ENCODE measurements around the gene MRPL38. TPM values are rescaled to one million over a fixed set of nuclear protein-coding genes. Genes with fewer than 3 reads are reported as not detected.

The MRPL38 gene
- total RNA-seq, 1 experiment from 2014 or later = 146 TPM

- Mint-ChIP-seq H3K27ac (no peak overlapping the region), H3K4me1 (no peaks in the 10 kb centered on the region), H3K36me3 (no peaks in the 10 kb centered on the region; the same call in 1 of the 2 replicates), H3K9me3 (no peaks in the 10 kb centered on the region), H3K4me3 (no peak overlapping the region), H3K27me3 (ENCODE audit: low read depth) (no peaks in the 10 kb centered on the region)
- DNase-seq (ENCODE audit: low spot score) = peak; percentile 63
- peak; percentile 91 for ATAC-seq
- POLR2A ChIA-PET = no interaction called here
- TF ChIP-seq, protein P1, sequence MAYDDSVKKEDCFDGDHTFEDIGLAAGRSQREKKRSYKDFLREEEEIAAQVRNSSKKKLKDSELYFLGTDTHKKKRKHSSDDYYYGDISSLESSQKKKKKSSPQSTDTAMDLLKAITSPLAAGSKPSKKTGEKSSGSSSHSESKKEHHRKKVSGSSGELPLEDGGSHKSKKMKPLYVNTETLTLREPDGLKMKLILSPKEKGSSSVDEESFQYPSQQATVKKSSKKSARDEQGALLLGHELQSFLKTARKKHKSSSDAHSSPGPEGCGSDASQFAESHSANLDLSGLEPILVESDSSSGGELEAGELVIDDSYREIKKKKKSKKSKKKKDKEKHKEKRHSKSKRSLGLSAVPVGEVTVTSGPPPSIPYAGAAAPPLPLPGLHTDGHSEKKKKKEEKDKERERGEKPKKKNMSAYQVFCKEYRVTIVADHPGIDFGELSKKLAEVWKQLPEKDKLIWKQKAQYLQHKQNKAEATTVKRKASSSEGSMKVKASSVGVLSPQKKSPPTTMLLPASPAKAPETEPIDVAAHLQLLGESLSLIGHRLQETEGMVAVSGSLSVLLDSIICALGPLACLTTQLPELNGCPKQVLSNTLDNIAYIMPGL (CRISPR knock-in tag; IDR thresholded peaks at IDR 0.05) = peak; percentile 22; the same call in 1 of the 2 replicates
- TF ChIP-seq, protein P2, sequence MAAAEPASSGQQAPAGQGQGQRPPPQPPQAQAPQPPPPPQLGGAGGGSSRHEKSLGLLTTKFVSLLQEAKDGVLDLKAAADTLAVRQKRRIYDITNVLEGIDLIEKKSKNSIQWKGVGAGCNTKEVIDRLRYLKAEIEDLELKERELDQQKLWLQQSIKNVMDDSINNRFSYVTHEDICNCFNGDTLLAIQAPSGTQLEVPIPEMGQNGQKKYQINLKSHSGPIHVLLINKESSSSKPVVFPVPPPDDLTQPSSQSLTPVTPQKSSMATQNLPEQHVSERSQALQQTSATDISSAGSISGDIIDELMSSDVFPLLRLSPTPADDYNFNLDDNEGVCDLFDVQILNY (CRISPR knock-in tag; IDR thresholded peaks at IDR 0.05) = no peak
- TF ChIP-seq CTCF (IDR thresholded peaks at IDR 0.05) = peak; percentile 47; the same call in 1 of the 2 replicates
- no peak for TF ChIP-seq IRF1 (CRISPR knock-in tag; IDR thresholded peaks at IDR 0.05)
- no peak for TF ChIP-seq ETV6 (CRISPR knock-in tag; IDR thresholded peaks at IDR 0.05)
- CTCF ChIA-PET = interaction anchor here (0.6 to 4.3 kb wide), 29 partner anchors 9 to 595 kb away, joined by 3 to 42 read pairs (median 4); partner anchors contain the start of genes FBF1 and MRPL38
Measured at GRCh38 chr17:75927286-75927922, 22.7 kb upstream of the MRPL38 start.

DNA sequence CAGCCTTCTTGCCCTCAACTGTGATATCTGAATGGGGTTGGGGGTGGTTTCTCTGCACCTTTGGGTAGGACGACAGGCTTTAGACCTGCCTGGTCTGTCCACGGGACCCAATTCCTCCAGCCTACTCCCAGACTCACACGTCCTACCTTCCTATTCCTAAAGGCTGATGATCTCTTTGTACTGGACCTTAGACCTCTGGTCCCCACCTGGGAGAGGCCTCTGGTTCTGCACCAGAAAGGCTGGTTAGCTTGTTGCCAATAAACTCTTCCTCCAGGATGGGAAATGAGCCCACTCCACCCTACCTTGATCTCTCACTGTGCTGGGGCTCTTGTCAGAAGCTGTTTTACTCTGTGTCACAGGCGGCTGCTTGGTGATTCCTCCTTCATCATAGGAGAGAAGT is 21.8 kb upstream of the MRPL38 start:
- Mint-ChIP-seq H3K27me3 (ENCODE audit: low read depth) (no peaks in the 10 kb centered on the region), H3K4me1 (no peaks in the 10 kb centered on the region), H3K27ac (peak overlapping the region; percentile 41; the same call in 1 of the 2 replicates), H3K9me3 (no peaks in the 10 kb centered on the region), H3K36me3 (no peaks in the 10 kb centered on the region; the same call in 1 of the 2 replicates), H3K4me3 (no peak overlapping the region)
- CTCF ChIA-PET = interaction anchor here (1.2 to 4.3 kb wide), 9 partner anchors 10 to 110 kb away, joined by 3 to 42 read pairs (median 3); partner anchors contain the start of gene MRPL38
- POLR2A ChIA-PET = no interaction called here
- ATAC-seq (no peak), DNase-seq (ENCODE audit: low spot score) (no peak)
- no peak for TF ChIP-seq ZNF263 (CRISPR knock-in tag; IDR thresholded peaks at IDR 0.05; ENCODE audit: low read depth)
- no peak for TF ChIP-seq TEAD4 (CRISPR knock-in tag; IDR thresholded peaks at IDR 0.05)
- TF ChIP-seq NR3C1 (CRISPR knock-in tag; conservative IDR thresholded peaks at IDR 0.05; ENCODE audit: low read depth) = no peak
- TF ChIP-seq, protein P1 (CRISPR knock-in tag; IDR thresholded peaks at IDR 0.05) = no peak
- no peak for TF ChIP-seq ZNF423 (CRISPR knock-in tag; IDR thresholded peaks at IDR 0.05)
- TF ChIP-seq JUN (CRISPR knock-in tag; IDR thresholded peaks at IDR 0.05) = no peak
- TF ChIP-seq, protein P3, sequence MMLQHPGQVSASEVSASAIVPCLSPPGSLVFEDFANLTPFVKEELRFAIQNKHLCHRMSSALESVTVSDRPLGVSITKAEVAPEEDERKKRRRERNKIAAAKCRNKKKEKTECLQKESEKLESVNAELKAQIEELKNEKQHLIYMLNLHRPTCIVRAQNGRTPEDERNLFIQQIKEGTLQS (CRISPR knock-in tag; conservative IDR thresholded peaks at IDR 0.05) = no peak
- TF ChIP-seq IRF2 (CRISPR knock-in tag; IDR thresholded peaks at IDR 0.05; ENCODE audit: borderline replicate concordance, low read depth) = no peak
- TF ChIP-seq, protein P4, sequence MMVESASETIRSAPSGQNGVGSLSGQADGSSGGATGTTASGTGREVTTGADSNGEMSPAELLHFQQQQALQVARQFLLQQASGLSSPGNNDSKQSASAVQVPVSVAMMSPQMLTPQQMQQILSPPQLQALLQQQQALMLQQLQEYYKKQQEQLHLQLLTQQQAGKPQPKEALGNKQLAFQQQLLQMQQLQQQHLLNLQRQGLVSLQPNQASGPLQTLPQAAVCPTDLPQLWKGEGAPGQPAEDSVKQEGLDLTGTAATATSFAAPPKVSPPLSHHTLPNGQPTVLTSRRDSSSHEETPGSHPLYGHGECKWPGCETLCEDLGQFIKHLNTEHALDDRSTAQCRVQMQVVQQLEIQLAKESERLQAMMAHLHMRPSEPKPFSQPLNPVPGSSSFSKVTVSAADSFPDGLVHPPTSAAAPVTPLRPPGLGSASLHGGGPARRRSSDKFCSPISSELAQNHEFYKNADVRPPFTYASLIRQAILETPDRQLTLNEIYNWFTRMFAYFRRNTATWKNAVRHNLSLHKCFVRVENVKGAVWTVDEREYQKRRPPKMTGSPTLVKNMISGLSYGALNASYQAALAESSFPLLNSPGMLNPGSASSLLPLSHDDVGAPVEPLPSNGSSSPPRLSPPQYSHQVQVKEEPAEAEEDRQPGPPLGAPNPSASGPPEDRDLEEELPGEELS (CRISPR knock-in tag; IDR thresholded peaks at IDR 0.05) = no peak
- no peak for TF ChIP-seq NFE2L1 (CRISPR knock-in tag; IDR thresholded peaks at IDR 0.05)
- TF ChIP-seq FOXJ3 (CRISPR knock-in tag; IDR thresholded peaks at IDR 0.05; ENCODE audit: borderline replicate concordance) = no peak
- TF ChIP-seq MXD4 (CRISPR knock-in tag; IDR thresholded peaks at IDR 0.05; ENCODE audit: borderline replicate concordance) = no peak
- TF ChIP-seq, protein P5, sequence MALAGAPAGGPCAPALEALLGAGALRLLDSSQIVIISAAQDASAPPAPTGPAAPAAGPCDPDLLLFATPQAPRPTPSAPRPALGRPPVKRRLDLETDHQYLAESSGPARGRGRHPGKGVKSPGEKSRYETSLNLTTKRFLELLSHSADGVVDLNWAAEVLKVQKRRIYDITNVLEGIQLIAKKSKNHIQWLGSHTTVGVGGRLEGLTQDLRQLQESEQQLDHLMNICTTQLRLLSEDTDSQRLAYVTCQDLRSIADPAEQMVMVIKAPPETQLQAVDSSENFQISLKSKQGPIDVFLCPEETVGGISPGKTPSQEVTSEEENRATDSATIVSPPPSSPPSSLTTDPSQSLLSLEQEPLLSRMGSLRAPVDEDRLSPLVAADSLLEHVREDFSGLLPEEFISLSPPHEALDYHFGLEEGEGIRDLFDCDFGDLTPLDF (CRISPR knock-in tag; IDR thresholded peaks at IDR 0.05) = no peak
- TF ChIP-seq GRHL2 (CRISPR knock-in tag; IDR thresholded peaks at IDR 0.05; ENCODE audit: insufficient replicate concordance, severe bottlenecking) = no peak
